Right ventricle myocardium inferior (tissue), 1 donor: Measurements from ENCODE around the gene SUGCT. TPM values are rescaled to one million over a fixed set of nuclear protein-coding genes. Genes with fewer than 3 reads are reported as not detected.
"Not testable (repeated sequence)": the region's sequence is repeated elsewhere in the genome, so short reads cannot be mapped to it uniquely, and the experiment has no call there.

Experiments used
- ATAC-seq: fragments of 200-7000 bp; cut with Tn5 transposase; one replicate; pipeline ENCODE4 v1.9.1; 2020; ENCODE audit warnings: mild to moderate bottlenecking, moderate library complexity
- DNase-seq: peaks from one replicate; pipeline ENCODE4 v3.0.0; 2021; ENCODE audit errors: missing footprints
- intact Hi-C: fragments of 100-400 bp; cut with DNase I; formaldehyde crosslinking; loops from one replicate; pipeline ENCODE4 v1.11.0; 2022
- total RNA-seq: library from RNA; stranded (reverse); fragmentation: NEBNext Ultra II Directional; extraction: Animal tissue kit (Norgen Biotek cat#: 25700); gene quantifications from one replicate; pipeline ENCODE4 v1.2.1, GENCODE V29; 2021
- donor health status: DM: no; HTN: yes; CAD: no; lungs with severe emphysema.

SUGCT gene
- total RNA-seq, 1 donor from 2014 or later, result 4.4 TPM

- intact Hi-C loops, result no loop called here
- DNase-seq (no peak), ATAC-seq (no peak)
Observed at GRCh38 chr7:40645197-40645596, 510.4 kb downstream of the SUGCT start.

- DNase-seq, result no peak
- ATAC-seq, result no peak
- intact Hi-C loops, result no loop called here
Observed at GRCh38 chr7:40646717-40647116, 511.9 kb downstream of the SUGCT start.

GRCh38 chr7:40647719-40648118 is 512.9 kb downstream of the SUGCT start:
- intact Hi-C loops, result no loop called here
- no peak for DNase-seq
- no peak for ATAC-seq

- intact Hi-C loops, result no loop called here
- ATAC-seq, result no peak
- DNase-seq, result no peak
Observed at GRCh38 chr7:40649247-40649646, 514.4 kb downstream of the SUGCT start.

DNA sequence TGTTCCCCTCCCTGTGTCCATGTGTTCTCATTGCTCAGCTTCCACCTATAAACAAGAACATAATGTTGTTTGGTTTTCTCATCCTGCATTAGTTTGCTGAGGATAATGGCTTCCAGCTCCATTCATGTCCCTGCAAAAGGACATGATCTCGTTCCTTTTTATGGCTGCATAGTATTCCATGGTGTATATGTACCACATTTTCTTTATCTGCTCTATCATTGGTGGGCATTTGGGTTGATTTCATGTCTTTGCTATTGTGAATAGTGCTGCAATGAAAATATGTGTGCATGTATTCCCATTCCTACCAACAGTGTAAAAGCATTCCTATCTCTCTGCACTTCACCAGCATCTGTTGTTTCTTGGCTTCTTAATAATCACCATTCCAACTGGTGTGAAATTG is 516.1 kb downstream of the SUGCT start:
- DNase-seq, result not testable (repeated sequence)

DNA sequence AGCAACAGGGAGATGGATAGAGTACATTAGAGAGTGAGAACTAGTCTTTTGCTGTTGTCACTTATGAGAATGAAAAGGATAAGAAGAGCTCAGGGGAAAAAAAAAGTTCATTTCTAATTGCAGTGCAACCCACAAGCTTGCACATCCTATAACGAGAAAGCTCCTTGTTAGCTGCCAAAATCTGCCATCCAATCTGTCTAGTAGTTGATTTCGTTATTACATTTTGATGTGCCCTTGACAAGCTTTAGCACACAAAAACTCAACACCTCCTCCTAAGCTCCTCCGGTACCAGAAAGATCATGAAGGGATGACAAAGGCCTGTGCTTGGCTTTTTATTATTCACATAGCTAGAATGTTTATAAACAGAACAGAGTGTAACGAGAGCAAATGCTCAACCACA is 519.4 kb downstream of the SUGCT start:
- intact Hi-C loops, result no loop called here
- ATAC-seq (no peak), DNase-seq (no peak)

More for the DNA sequence above, 516.1 kb downstream of the SUGCT start:
- ATAC-seq, intact Hi-C loops: not testable (repeated sequence)

DNA sequence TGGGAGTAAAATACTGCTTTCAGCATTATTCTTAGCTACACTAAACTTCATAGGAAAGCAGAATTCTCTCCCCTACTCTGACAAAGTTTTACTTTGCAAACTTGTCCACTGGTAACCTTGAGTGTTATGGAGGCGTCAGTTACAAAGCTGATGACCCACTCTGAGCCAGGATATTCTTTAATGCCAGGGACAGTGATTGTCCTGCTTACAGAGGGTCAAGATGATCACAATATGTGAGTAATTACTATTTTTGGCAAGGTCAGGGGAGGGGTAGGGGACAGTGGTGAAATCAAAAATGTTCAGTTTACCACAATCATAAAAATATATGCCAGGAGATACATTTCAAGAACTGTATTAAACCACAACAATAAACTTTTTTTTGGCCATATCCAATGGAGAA is 520.6 kb downstream of the SUGCT start:
- intact Hi-C loops, result no loop called here
- no peak for DNase-seq
- ATAC-seq, result no peak

GRCh38 chr7:40656349-40656748 is 521.5 kb downstream of the SUGCT start:
- ATAC-seq, result no peak
- no peak for DNase-seq

GRCh38 chr7:40658729-40659128 is 523.9 kb downstream of the SUGCT start:
- ATAC-seq (peak; percentile 58), DNase-seq (no peak)
- intact Hi-C loops, result no loop called here

More at GRCh38 chr7:40656349-40656748, 521.5 kb downstream of the SUGCT start:
- intact Hi-C loops, result no loop called here

- intact Hi-C loops, result no loop called here
Observed at GRCh38 chr7:40659231-40659630, 524.4 kb downstream of the SUGCT start.

GRCh38 chr7:40673285-40673684 is 538.5 kb downstream of the SUGCT start:
- DNase-seq, result no peak
- intact Hi-C loops, result no loop called here
- ATAC-seq, result no peak

More at GRCh38 chr7:40659231-40659630, 524.4 kb downstream of the SUGCT start:
- DNase-seq, result no peak
- ATAC-seq, result peak; percentile 83

GRCh38 chr7:40674316-40674715 is 539.5 kb downstream of the SUGCT start:
- DNase-seq (no peak), ATAC-seq (no peak)
- intact Hi-C loops, result no loop called here

GRCh38 chr7:40675741-40676140 is 540.9 kb downstream of the SUGCT start:
- DNase-seq (no peak), ATAC-seq (no peak)
- intact Hi-C loops, result no loop called here

DNA sequence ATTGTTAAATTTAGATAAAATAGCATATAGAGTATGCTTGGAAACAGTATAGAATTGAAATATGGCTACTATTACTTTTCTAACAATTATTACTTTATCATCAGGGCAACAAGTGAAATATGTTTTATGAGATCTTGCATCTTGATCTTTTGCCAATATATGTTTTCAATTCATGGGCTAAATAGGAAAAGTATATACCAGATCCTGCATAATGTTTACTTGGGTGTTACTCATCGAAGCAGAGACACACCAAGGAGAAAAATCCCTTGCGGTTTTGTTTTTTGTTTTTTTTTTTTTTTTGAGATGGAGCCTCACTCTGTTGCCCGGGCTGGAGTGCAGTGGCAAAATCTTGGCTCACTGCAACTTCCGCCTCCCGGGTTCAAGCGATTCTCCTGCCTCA is 541.4 kb downstream of the SUGCT start:
- intact Hi-C loops, result no loop called here
- no peak for ATAC-seq
- no peak for DNase-seq

DNA sequence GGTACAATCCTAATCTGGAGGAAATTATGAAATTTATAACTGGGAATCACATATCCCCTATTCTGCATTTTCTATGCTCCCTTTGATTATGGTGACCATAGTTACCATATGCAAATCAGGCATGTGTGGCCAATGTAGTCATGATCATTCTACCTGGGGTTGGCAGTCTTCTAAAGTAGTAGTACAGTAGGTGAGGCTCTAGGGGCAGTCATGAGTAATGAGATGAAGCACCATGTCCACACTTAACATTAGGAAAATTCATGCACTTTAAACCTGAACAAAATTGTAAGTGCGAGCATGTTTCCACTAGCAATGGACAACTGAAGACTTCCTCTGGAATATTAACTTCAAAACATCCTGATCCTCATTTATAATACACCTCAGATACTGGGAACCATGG is 545.9 kb downstream of the SUGCT start:
- intact Hi-C loops, result no loop called here
- no peak for DNase-seq
- ATAC-seq, result peak; percentile 42

DNA sequence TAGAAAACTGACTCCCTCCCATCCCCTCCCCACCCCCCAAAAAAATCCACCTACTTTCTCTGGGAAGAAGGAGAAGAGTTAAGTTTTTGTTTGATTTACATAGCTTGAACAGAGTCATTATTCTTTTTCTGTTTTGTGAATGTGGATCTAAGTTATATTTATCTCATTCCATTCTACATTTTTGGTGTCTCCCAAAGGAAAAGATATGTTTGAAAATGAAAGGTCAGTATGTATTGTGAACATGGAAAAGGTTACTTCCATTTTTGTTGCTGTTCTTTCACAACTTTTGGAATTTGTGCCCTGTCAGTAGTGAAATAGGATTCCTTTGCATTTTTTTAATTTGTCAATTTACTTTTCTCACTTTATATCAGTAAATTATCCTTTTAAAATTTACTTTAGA is 547.9 kb downstream of the SUGCT start:
- ATAC-seq (no peak), DNase-seq (no peak)
- intact Hi-C loops, result no loop called here

- intact Hi-C loops, result no loop called here
- ATAC-seq, result no peak
Observed at GRCh38 chr7:40694026-40694809, 559.4 kb downstream of the SUGCT start.

DNA sequence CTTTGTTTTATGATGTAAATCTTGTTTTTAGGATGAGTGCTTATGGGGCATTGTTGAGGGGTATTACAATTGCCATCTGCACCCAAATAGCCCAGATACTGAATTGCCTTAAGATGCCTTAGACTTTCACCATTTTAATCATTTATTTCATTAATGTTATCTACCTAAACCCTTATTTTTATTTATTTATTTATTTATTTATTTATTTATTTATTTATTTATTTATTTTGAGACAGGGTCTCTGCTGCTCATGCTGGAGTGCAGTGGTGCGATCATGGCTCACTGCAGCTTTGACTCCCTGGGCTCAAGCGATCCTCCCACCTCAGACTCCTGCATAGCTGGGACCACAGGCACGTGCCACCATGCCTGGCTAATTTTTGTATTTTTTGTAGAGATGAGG is 560.2 kb downstream of the SUGCT start:
- DNase-seq (no peak), ATAC-seq (no peak)
- intact Hi-C loops, result no loop called here

More at GRCh38 chr7:40694026-40694809, 559.4 kb downstream of the SUGCT start:
- no peak for DNase-seq

- no peak for ATAC-seq
- intact Hi-C loops, result no loop called here
- DNase-seq, result no peak
Observed at GRCh38 chr7:40697653-40698052, 562.8 kb downstream of the SUGCT start.

DNA sequence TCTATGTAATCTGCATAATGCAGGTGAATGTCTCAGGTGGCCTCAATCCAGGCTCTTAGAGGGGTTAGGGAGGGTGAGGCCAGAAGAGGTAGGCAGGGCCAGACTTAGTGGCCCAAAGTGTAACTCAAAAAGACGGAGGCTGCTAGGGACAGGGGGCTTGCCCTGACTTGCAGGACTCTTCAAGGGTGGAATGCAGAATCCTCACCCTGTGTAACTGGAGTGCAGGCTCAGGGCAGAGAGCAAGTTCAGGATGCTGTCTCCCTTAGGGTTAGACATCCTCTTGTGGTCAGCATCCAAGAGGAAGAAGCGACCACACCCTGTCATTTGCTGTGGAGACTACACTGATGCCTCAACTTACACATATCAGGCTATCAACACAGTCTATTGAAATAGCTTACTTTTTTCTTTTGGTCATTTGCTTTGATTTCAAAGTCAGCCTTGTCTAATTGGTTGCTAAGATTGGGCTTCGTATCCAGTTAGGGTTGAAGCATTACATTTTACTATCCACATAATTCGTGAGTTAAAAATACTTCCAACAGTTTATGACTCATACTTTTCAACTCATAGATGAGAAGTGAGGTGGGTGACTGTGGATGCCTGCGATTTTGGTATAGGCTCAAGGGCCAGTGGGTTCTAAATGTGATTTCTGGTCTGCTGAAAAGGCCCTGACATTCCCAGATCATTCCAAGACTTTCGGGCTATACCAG is 563.6 kb downstream of the SUGCT start:
- intact Hi-C loops, result no loop called here
- DNase-seq, result no peak
- no peak for ATAC-seq
